Immature natural killer cell (primary cell): Measurements from ENCODE around the gene ZNF813. TPM values are rescaled to one million over a fixed set of nuclear protein-coding genes. Genes with fewer than 3 reads are reported as not detected.
"Not testable (repeated sequence)": the region's sequence is repeated elsewhere in the genome, so short reads cannot be mapped to it uniquely, and the experiment has no call there.

ENCODE experiments used
- DNase-seq, 3 donors: peaks; one replicate each; pipeline ENCODE4 v3.0.0; 2022; ENCODE audit warnings: mixed read lengths in 1 of 3
- H3K27ac Mint-ChIP-seq, 6 donors: one replicate each; pipeline ENCODE4 v1.8.0; 2020; ENCODE audit warnings: mixed read lengths in 6 of 6, mild to moderate bottlenecking in 5 of 6, inconsistent platforms in 4 of 6, moderate library complexity in 3 of 6
- H3K27me3 Mint-ChIP-seq, 3 donors: one replicate each; pipeline ENCODE4 v1.8.0; 2020 to 2021; ENCODE audit warnings: low read depth in 3 of 3, mild to moderate bottlenecking in 3 of 3, mixed read lengths in 3 of 3, moderate library complexity in 3 of 3, inconsistent platforms in 1 of 3
- H3K36me3 Mint-ChIP-seq, 3 donors: one replicate each; pipeline ENCODE4 v1.8.0; 2020; ENCODE audit warnings: mixed read lengths in 3 of 3, inconsistent platforms in 2 of 3, mild to moderate bottlenecking in 2 of 3
- H3K4me1 Mint-ChIP-seq, 2 donors: one replicate each; pipeline ENCODE4 v1.8.0; 2020; ENCODE audit warnings: inconsistent platforms in 2 of 2, mild to moderate bottlenecking in 2 of 2, mixed read lengths in 2 of 2, moderate library complexity in 1 of 2
- H3K4me3 Mint-ChIP-seq, 5 donors: one replicate each; pipeline ENCODE4 v1.8.0; 2020; ENCODE audit warnings: mild to moderate bottlenecking in 5 of 5, mixed read lengths in 5 of 5, inconsistent platforms in 3 of 5, moderate library complexity in 3 of 5
- H3K9me3 Mint-ChIP-seq, 6 donors: one replicate each; pipeline ENCODE4 v1.8.0; 2020; ENCODE audit warnings: mild to moderate bottlenecking in 6 of 6, mixed read lengths in 6 of 6, inconsistent platforms in 4 of 6, moderate library complexity in 3 of 6
- polyA plus RNA-seq, 3 donors: library from polyadenylated mRNA; unstranded; fragments of 300-500 nt; fragmentation: Illumina TruSeq; gene quantifications; one replicate each; pipeline ENCODE4 v1.2.3, GENCODE V29; 2021

ZNF813 gene
- polyA plus RNA-seq, 3 donors from 2014 or later, result 1.6 to 6.1 (median 2.7) TPM

DNA sequence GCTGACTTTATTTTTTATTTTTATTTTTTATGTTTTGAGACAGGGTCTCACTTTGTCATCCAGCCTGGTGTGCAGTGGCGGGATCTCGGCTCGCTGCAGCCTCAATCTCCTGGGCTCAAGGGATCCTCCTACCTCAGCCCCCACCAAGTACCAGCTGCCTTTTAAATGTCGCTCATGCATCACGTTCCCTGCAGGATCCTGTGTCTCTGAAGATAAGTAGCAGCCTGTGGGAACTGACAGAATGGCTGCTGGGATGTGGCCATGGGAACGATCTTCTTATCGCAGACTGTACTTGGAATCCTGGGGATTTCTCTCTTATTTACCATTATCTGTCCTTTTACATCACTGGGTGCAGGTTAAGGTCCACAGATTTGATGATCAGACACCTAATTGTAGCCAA, 35.6 kb downstream of the ZNF813 start:
- not testable (repeated sequence) for H3K4me1 Mint-ChIP-seq, H3K4me3 Mint-ChIP-seq, H3K36me3 Mint-ChIP-seq, H3K27ac Mint-ChIP-seq, H3K27me3 Mint-ChIP-seq, DNase-seq
- H3K9me3 Mint-ChIP-seq, result peaks cover 5 to 30% (median 20%) of the 10 kb centered on the region in 6 donors

- H3K9me3 Mint-ChIP-seq, result peaks cover 0 to 25% (median 15%) of the 10 kb centered on the region in 6 donors
- H3K36me3 Mint-ChIP-seq, H3K27ac Mint-ChIP-seq, H3K4me3 Mint-ChIP-seq, H3K27me3 Mint-ChIP-seq, DNase-seq, H3K4me1 Mint-ChIP-seq: not testable (repeated sequence)
These were observed 36.3 kb downstream of the ZNF813 start for GRCh38 chr19:53503671-53504364.

GRCh38 chr19:53504365-53504703, 36.8 kb downstream of the ZNF813 start:
- peaks cover 0 to 21% (median 11%) of the 10 kb centered on the region in 6 donors for H3K9me3 Mint-ChIP-seq
- H3K27me3 Mint-ChIP-seq, H3K4me3 Mint-ChIP-seq, H3K4me1 Mint-ChIP-seq, H3K36me3 Mint-ChIP-seq, DNase-seq, H3K27ac Mint-ChIP-seq: not testable (repeated sequence)

- no peaks in the 10 kb centered on the region for H3K4me1 Mint-ChIP-seq
- peaks cover 0 to 6% (median 1%) of the 10 kb centered on the region in 3 donors for H3K27me3 Mint-ChIP-seq
- no peak overlapping the region for H3K27ac Mint-ChIP-seq
- peaks cover 0 to 19% (median 10%) of the 10 kb centered on the region in 6 donors for H3K9me3 Mint-ChIP-seq
- DNase-seq, result no peak
- no peak overlapping the region for H3K4me3 Mint-ChIP-seq
- H3K36me3 Mint-ChIP-seq, result peaks cover 0 to 3% (median 0%) of the 10 kb centered on the region in 3 donors
These were observed 37.4 kb downstream of the ZNF813 start for GRCh38 chr19:53504885-53505284.

DNA sequence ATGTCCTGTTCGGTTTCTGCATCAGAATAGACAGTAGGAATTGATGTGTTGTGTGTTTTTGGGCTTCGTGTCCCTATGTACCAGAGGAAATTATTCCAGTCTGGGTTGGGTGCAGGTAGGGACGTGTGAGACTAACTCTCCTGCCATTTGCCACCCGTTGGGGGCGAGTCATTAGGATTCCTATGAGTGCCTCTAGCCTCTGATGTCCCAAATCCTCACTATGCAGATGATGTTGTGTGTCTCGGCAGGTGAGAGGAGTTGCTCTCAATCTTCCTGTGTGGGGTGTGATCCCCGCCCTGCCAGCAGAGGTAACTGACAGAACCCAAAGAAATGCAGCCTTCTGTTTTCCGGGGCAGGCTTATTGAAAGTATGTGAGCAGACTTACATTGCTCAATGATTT, 39.2 kb downstream of the ZNF813 start:
- Mint-ChIP-seq H3K27ac (no peak overlapping the region), H3K36me3 (peaks cover 0 to 3% (median 0%) of the 10 kb centered on the region in 3 donors), H3K4me1 (no peaks in the 10 kb centered on the region), H3K4me3 (no peak overlapping the region), H3K9me3 (peaks cover 0 to 11% (median 5%) of the 10 kb centered on the region in 6 donors), H3K27me3 (peaks cover 0 to 6% (median under 1%) of the 10 kb centered on the region in 3 donors)
- no peak for DNase-seq

- no peak overlapping the region for H3K4me3 Mint-ChIP-seq
- H3K27ac Mint-ChIP-seq, result no peak overlapping the region
- H3K27me3 Mint-ChIP-seq, result peaks cover 0 to 6% (median 0%) of the 10 kb centered on the region in 3 donors
- H3K36me3 Mint-ChIP-seq, result peaks cover 0 to 3% (median 0%) of the 10 kb centered on the region in 3 donors
- peaks cover 0 to 6% (median 2%) of the 10 kb centered on the region in 6 donors for H3K9me3 Mint-ChIP-seq
- H3K4me1 Mint-ChIP-seq, result no peaks in the 10 kb centered on the region
- no peak for DNase-seq
These were observed 40.2 kb downstream of the ZNF813 start for GRCh38 chr19:53507523-53508442.

GRCh38 chr19:53509443-53509842, 41.9 kb downstream of the ZNF813 start:
- no peaks in the 10 kb centered on the region for H3K4me1 Mint-ChIP-seq
- no peak overlapping the region for H3K4me3 Mint-ChIP-seq

DNA sequence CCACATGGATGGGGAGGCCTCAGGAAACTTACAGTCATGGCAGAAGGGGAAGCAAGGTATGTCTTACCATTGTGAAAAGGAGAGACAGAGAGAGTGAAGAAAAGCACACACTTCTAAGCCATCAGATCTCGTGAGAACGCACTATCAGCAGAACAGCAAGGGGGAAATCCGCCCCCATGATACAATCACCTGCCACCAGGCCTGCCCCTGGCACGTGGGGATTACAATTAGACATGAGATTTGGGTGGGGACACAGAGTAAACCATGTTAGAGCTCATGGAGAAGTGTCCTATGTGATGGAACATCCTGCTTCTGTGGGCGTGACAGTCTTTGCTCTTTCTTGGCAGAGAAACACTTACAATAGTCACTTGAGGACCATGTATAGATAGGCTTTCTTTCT, 42.3 kb downstream of the ZNF813 start:
- H3K27ac Mint-ChIP-seq, result no peak overlapping the region
- peaks cover 0 to 3% (median 0%) of the 10 kb centered on the region in 3 donors for H3K36me3 Mint-ChIP-seq

More at GRCh38 chr19:53509443-53509842, 41.9 kb downstream of the ZNF813 start:
- peaks cover 0 to 6% (median 0%) of the 10 kb centered on the region in 3 donors for H3K27me3 Mint-ChIP-seq
- no peak for DNase-seq
- peaks cover 0 to 3% (median 0%) of the 10 kb centered on the region in 3 donors for H3K36me3 Mint-ChIP-seq
- no peak overlapping the region for H3K27ac Mint-ChIP-seq
- H3K9me3 Mint-ChIP-seq, result peaks cover 0 to 5% (median 2%) of the 10 kb centered on the region in 6 donors

DNA sequence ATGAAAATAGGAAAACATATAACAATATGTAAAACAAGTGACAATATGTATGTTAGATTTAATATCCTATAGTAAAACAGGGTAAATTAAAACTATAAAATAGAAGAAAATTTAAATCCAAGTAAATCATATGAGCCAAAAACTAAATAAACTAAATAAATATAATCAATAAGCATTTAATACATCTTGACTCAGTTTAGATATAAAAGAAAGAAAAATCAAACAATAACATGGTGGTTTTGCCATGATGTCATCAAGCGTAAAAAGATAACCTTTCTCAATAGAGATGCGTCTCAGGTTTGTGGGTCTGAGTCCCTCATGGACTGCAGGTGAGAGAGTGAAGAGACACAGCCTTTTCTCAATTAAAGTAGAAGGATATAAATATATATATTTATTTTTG, 43.8 kb downstream of the ZNF813 start:
- H3K27ac Mint-ChIP-seq, result no peak overlapping the region
- DNase-seq, result no peak
- H3K4me3 Mint-ChIP-seq, result no peak overlapping the region
- H3K27me3 Mint-ChIP-seq, result peaks cover 0 to 6% (median 0%) of the 10 kb centered on the region in 3 donors
- peaks cover 0 to 2% (median 0%) of the 10 kb centered on the region in 3 donors for H3K36me3 Mint-ChIP-seq
- H3K9me3 Mint-ChIP-seq, result peaks cover 0 to 3% (median under 1%) of the 10 kb centered on the region in 6 donors
- no peaks in the 10 kb centered on the region for H3K4me1 Mint-ChIP-seq

More for the DNA sequence above, 42.3 kb downstream of the ZNF813 start:
- H3K9me3 Mint-ChIP-seq, result peaks cover 0 to 5% (median under 1%) of the 10 kb centered on the region in 6 donors
- H3K27me3 Mint-ChIP-seq, result peaks cover 0 to 6% (median 0%) of the 10 kb centered on the region in 3 donors
- no peaks in the 10 kb centered on the region for H3K4me1 Mint-ChIP-seq
- no peak for DNase-seq
- no peak overlapping the region for H3K4me3 Mint-ChIP-seq

GRCh38 chr19:53511933-53512374, 44.4 kb downstream of the ZNF813 start:
- peaks cover 0 to 3% (median 0%) of the 10 kb centered on the region in 3 donors for H3K27me3 Mint-ChIP-seq
- no peaks in the 10 kb centered on the region for H3K36me3 Mint-ChIP-seq
- H3K27ac Mint-ChIP-seq, result no peak overlapping the region
- peak; percentile 40 to 57 (median 52) for DNase-seq
- no peaks in the 10 kb centered on the region for H3K4me1 Mint-ChIP-seq
- H3K4me3 Mint-ChIP-seq, result no peak overlapping the region
- H3K9me3 Mint-ChIP-seq, result peaks cover 0 to 2% (median 0%) of the 10 kb centered on the region in 6 donors

- H3K36me3 Mint-ChIP-seq, H3K27me3 Mint-ChIP-seq, H3K9me3 Mint-ChIP-seq, DNase-seq, H3K27ac Mint-ChIP-seq, H3K4me3 Mint-ChIP-seq, H3K4me1 Mint-ChIP-seq: not testable (repeated sequence)
These were observed 47.5 kb downstream of the ZNF813 start for GRCh38 chr19:53515047-53515446.

GRCh38 chr19:53517114-53517741, 49.7 kb downstream of the ZNF813 start:
- peaks cover 0 to 6% (median 2%) of the 10 kb centered on the region in 3 donors for H3K27me3 Mint-ChIP-seq
- H3K9me3 Mint-ChIP-seq, result peaks cover 0 to 3% (median 0%) of the 10 kb centered on the region in 6 donors
- H3K4me3 Mint-ChIP-seq, result no peak overlapping the region
- DNase-seq, result no peak
- H3K27ac Mint-ChIP-seq, result no peak overlapping the region
- H3K4me1 Mint-ChIP-seq, result peaks cover 16 to 17% of the 10 kb centered on the region in 2 donors
- H3K36me3 Mint-ChIP-seq, result peaks cover 0 to 3% (median 0%) of the 10 kb centered on the region in 3 donors

DNA sequence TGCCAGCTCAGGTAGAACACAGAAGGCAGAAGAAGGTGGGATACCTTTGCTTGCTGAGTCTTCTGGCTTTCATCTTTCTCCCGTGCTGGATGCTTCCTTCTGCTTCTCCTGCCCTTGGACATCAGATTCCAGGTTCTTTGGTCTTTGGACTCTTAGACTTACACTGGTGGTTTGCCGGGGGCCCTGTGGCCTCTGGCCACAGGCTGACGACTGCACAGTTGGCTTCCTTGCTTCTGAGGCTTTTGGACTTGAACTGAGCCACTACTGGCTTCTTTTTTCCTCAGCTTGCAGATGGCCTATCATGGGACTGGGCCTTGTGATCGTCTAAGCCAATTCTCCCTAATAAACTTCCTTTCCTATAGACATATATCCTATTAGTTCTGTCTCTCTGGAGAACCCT, 50.6 kb downstream of the ZNF813 start:
- DNase-seq, result no peak
- Mint-ChIP-seq H3K4me3 (no peak overlapping the region), H3K9me3 (peaks cover 0 to 3% (median 0%) of the 10 kb centered on the region in 6 donors), H3K4me1 (peaks cover 16 to 17% of the 10 kb centered on the region in 2 donors), H3K36me3 (peaks cover 0 to 3% (median 0%) of the 10 kb centered on the region in 3 donors), H3K27ac (no peak overlapping the region), H3K27me3 (peaks cover 0 to 6% (median 2%) of the 10 kb centered on the region in 3 donors)
